Ureter (tissue), 1 donor: ENCODE results near the gene PITX3. TPM values are rescaled to one million over a fixed set of nuclear protein-coding genes. Genes with fewer than 3 reads are reported as not detected.

Experiments used
- DNase-seq: peaks from one replicate; pipeline ENCODE4 v3.0.0-alpha.2; 2020; ENCODE audit warnings: low spot score
- total RNA-seq: library from RNA; stranded (reverse); gene quantifications from one replicate; pipeline ENCODE4 v1.2.4, GENCODE V29; 2023
- donor health status: DM: yes; HTN: yes; CAD: no.

Gene PITX3
- not detected for total RNA-seq

- peak; percentile 90 for DNase-seq
These were observed at the start of gene PITX3 for GRCh38 chr10:102241444-102242117. TSS of gene PITX3 (minus strand) at chr10:102241512. CDS start at chr10:102232080, 9,432 bp downstream.

DNA sequence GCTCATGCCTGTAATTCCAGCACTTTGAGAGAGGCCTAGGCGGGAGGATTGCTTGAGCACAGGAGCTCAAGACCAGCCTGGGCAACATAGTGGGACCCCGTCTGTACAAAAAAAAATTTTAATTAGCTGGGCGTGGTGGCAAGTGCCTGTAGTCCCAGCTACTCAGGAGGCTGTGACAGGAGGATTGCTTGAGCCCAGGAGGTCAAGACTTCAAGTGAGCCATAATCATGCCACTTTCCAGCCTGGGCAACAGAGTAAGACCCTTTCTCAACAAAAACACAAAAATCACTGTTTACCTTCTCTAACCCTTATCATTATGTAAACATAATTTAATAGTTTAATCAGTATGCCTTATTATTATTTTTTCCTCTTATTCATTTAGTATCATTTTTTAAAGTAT is 48.5 kb upstream of the PITX3 start:
- no peak for DNase-seq

DNA sequence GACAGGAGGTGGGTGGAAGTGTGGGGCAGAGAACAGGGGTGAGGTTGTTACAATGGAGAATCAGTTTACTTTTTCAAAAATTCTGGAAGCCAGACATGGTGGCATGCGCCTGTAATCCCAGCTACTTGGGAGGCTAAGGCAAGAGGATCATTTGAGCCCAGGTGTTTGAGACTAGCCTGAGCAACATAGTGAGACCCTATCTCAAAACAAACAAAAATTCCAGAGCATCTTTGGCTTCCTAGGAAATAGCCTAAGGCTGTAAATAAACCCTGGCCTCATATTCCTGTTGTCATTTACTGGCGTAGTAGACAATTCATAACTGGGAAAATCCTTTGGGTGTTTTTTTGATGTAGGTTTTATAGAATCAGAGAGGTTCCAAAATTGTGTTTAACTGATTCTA is 48.0 kb upstream of the PITX3 start:
- no peak for DNase-seq

- no peak for DNase-seq
These were observed 46.7 kb upstream of the PITX3 start for GRCh38 chr10:102287991-102288390.

DNA sequence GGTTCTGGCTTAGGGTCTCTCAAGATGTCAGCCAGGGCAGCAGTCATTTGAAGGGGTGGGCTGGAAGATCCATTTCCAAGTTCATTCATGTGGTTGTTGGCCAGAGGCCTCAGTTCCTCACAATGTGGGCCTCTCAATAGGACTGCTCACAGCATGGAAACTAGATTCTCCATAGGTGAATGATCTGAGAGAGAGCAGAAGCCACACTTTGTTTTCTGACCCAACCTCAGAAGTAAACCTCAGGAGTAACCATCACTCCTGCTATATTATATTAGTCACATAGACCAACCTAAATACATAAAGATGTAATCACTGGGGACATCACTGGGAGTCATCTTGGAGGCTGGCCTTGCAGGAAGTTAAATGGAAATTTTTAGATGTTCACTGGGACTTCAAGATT is 46.2 kb upstream of the PITX3 start:
- no peak for DNase-seq

DNA sequence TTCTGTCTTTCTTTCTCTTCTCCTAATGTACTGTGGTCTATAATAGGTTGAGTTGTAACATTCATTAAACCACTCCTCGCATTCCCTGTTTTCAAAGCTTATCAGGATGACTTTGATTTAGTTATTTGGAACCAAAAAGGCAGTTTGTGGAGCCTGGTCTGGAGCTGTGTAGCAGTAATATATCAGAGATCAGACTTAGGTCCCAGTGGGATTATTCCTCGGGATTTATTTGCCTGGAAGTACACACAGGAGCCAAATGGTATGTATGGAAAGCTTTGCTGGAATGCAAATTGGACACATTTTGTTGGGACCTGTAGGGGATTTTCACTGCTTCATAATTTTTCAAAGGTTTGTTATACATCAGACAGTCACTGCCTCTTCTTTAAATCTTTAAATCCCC is 44.9 kb upstream of the PITX3 start:
- DNase-seq, result no peak

DNA sequence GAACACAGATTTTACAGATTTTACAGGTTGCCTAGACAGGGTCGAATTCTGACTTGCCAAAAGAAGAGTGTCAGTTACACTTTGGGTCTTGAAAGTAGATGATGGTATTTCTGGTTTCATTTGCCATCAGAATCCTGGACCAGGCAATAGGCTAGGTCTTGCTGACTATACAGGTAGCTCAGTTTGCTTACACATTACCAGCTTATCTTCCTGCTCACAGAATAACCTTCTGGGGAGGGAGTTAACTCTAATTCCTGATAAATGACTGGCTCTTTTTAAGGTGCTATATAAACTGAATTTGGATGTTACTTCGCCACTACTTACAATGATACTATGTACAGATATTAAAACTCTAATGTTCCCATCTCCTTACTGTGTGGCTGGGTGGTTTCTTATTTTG is 43.8 kb upstream of the PITX3 start:
- no peak for DNase-seq

- DNase-seq, result no peak
These were observed 43.2 kb upstream of the PITX3 start for GRCh38 chr10:102284531-102284930.

DNA sequence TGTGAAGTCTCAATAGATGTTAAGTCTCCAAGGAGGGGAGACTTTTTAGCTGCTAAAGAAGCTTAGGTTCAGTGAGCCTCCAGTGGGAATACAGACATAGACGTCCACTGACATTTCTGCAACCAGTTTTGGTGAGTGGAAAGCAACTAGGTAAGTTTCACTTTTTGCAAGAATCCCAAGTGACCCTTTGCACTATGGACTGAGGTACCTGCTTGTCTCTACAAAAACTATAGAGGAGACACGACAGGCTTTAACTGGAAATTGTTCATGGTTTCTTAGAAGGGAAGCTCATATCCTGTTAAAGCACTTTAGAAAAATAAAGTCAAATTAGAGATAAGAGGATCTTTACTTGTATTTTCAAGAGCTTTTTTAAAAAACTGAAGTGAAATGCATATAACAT is 42.6 kb upstream of the PITX3 start:
- DNase-seq, result no peak

DNA sequence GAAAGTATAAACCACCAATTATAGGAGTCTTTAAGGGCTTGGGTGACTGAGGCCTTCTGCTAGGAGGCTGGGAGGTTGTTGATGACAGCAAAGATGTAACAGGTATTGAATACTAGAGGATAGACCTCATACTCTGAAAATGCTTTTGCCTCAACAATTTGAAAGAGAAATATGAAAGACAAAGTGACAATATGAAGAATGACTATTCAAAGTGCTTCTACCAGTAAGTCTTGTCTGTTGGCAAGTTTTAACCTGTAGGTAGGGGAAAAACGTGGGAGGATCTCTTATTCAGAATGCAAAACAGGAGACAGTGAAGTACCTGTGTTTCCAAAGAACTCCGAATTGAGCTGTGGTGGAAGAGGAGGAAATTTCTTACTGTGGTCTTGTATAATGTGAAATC is 42.2 kb upstream of the PITX3 start:
- no peak for DNase-seq

GRCh38 chr10:102281102-102281487 is 39.8 kb upstream of the PITX3 start:
- no peak for DNase-seq

- no peak for DNase-seq
These were observed 39.2 kb upstream of the PITX3 start for GRCh38 chr10:102280397-102281101.

GRCh38 chr10:102279104-102279503 is 37.8 kb upstream of the PITX3 start:
- DNase-seq, result no peak

DNA sequence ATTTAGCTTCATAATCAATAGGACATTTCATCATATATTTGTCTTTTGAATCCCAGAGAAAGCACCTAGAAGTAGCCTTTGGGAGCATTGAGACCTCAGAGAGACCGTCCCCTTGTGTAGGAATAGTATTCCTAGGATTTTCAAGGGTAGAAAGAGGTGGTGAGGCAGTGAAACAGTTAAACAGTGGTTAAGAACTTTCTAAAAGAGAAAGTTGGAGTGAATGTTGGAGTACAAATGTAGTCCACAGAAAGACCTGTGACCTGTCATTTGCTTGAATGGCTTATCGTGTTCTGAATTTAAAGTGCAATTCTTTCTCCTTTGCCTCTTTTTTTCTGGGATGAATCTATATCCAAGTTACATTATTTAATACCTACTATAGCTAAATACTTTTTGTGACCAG is 34.0 kb upstream of the PITX3 start:
- DNase-seq, result no peak

GRCh38 chr10:102274062-102274461 is 32.8 kb upstream of the PITX3 start:
- DNase-seq, result no peak

- DNase-seq, result no peak
These were observed 27.7 kb upstream of the PITX3 start for GRCh38 chr10:102269017-102269416.

DNA sequence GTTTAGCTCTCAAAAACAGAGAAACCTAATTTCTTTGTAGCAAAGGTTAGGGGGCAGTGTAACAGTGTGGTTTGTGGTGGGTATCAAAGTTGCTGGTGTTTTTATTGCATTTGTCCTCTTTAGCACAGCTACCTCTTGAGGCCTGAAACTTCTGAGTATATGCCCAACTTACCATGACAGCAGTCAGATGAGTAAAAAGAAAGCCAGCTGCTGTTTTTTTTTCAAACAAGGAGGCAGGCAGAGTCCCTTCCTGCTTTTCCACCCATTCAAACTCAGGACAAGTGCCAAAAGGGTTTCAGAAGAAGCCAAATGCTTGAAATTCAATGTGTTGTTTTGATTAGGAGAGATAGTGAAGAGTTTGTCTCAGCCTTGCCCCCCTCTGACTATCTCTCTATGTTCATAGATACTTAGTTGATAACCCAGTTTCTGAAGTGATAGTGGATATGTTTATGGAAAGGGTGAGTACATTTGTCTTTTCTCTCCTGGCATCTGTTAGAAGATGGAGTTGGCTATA is 27.1 kb upstream of the PITX3 start:
- no peak for DNase-seq

DNA sequence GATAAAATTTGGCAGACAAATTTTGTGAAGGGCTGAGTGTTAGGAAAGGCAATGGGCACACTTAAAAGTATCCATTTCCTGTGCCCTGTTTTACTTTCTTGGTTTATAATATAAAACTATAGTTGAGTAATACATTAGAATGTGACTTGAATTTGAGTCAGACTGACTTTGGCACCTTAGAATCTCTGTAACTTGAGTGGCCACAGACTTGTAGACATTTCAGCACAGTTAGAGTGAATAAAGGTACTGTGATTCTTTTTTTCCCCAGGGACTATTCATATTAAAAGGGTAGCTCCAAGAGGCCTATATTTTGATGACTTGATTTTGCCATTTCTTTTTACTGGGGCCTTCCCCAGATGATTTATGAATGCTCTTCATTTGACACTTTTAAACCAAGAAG is 26.4 kb upstream of the PITX3 start:
- DNase-seq, result no peak

- DNase-seq, result no peak
These were observed 25.4 kb upstream of the PITX3 start for GRCh38 chr10:102266670-102267069.

GRCh38 chr10:102264371-102264770 is 23.1 kb upstream of the PITX3 start:
- no peak for DNase-seq

GRCh38 chr10:102262744-102263370 is 21.5 kb upstream of the PITX3 start:
- no peak for DNase-seq

DNA sequence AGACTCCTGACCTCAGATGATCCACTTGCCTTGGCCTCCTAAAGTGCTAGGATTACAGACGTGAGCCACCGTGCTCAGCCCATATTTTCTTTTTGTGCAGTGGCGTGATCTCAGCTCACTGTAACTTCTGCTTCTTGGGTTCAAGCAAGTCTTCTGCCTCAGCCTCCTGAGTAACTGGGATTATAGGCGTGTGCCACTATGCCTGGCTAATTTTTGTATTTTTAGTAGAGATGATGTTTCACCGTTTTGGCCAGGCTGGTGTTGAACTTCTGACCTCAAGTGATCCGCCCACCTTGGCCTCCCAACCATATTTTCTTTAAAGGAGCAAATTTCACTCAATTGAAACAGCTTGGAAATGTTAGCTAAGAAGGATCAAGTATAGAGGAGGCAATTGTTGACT is 20.5 kb upstream of the PITX3 start:
- DNase-seq, result no peak

- no peak for DNase-seq
These were observed 19.9 kb upstream of the PITX3 start for GRCh38 chr10:102261196-102261595.
